HG03039 (cell line): ENCODE measurements around the gene SGTB.

ENCODE experiments used
- ATAC-seq: cut with Tn5 transposase; IDR thresholded peaks from one replicate; pipeline ENCODE4 v1.9.1; 2021; ENCODE audit warnings: mild to moderate bottlenecking, moderate library complexity; ENCODE audit not compliant: unreplicated experiment

Gene SGTB, protein sequence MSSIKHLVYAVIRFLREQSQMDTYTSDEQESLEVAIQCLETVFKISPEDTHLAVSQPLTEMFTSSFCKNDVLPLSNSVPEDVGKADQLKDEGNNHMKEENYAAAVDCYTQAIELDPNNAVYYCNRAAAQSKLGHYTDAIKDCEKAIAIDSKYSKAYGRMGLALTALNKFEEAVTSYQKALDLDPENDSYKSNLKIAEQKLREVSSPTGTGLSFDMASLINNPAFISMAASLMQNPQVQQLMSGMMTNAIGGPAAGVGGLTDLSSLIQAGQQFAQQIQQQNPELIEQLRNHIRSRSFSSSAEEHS

DNA sequence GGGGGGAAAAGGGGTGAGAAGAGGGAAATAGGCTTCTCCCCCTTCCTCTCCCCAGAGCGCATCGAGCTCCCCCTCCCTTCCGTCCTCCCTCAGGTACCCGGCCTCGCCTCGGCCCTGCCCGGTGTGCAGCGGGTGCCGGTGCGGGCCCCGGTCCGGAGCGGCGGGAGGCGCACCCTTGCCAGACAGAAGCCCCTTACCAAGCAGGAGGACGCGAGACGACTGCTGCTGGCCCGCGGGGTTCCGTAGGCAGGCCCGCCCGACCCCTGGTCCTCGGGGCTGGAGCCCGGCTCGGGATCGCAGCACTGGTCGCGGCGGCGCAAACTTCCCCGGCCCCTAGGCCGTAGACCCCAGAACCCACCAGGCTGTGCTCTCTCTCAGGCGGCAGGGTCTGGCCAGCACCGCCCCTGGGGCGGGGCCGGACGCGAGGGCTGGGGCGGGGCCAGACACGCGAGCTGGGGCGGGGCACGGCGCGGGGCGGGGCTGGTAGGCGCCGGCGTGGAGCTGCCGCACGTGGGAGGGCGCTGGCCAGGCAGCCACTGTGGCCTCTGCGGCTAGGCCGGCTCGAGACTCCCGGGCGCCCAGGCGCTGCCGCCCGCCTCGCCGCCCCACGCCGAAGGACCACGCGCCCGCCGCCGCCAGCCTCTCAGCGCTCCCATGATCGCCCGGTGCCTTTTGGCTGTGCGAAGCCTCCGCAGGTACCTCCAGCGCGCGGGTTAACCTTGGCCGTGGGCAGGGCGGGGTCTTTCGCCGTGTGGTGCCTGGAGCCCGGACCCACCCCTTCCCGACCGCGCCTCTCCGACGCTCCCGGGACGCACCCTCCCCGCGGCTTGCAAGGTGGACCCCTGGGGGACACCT lies at the start of gene SGTB, which contains the start of gene NLN:
Gene SGTB, minus strand, starts transcription at position 390 of the 855 bp plus-strand sequence. CDS start 1,302 bp downstream, outside the sequence.
Gene NLN, plus strand, starts transcription at position 486 of the 855 bp plus-strand sequence. Its CDS starts 169 bp downstream, at position 655.
- peak; percentile 91 for ATAC-seq

DNA sequence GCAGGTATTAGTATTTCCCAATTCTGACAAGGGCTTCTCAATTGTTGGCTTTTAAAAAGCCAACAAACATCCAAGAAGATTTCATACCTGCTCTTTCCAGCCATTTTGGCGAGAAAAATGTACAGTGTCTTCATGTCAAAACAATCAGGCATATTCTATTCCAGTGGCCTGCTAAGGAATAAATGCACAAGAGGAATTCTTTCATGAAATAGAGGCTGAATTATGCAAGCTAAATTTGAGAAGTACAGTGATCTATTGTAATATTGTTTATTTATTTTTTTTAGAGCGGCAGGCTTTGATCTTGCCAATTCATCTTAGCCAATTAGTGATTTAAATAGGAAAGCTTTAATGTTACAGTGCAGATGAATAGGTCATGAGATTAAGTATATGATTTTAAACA lies 49.4 kb upstream of the SGTB start:
- no peak for ATAC-seq

DNA sequence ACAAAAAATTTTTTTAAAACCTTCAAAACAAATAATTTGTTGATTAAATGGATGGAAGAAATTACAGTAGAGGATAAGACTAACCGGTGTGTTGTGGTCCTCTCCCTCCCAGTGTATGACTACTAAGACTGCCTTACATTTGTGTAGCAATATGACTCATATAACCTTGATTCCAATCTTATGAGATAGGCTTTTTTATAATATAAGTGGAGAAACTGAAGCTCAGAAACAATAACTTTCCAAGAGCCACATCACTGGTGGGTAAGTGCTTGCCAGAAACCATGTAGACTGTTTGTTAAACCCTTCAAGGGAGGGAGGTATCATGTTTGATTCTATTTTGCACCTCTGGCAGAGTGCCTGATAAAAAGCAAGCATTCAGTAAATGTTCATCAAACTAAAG lies 47.6 kb upstream of the SGTB start:
- no peak for ATAC-seq

DNA sequence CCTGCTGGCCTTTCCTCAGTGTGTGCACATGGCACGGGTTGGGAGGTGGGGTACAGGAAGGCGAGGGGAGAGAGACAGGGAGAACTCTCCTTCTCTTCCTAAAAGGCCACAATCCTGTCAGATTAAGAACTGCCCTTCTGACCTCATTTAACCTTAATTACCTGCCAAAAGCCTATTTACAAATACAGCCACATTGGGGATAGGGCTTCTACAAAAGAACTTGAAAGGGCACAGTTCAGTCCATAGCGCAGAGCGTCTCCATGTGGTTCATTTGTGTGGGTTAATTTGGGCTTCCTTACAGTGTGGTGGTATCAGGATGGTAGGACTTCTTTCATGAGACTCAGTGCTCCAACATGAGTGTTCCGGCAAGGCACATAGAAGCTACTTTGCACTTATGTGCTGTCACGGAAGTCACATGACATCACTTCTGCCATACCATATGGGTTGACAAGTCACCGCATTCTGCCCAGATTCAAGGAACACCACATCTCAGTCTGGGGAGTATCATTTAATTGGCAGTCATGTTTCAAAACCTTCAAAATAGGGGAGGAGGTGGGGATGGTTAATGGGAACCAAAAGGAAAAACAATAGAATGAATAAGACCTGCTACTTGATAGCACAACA lies 46.9 kb upstream of the SGTB start:
- no peak for ATAC-seq

DNA sequence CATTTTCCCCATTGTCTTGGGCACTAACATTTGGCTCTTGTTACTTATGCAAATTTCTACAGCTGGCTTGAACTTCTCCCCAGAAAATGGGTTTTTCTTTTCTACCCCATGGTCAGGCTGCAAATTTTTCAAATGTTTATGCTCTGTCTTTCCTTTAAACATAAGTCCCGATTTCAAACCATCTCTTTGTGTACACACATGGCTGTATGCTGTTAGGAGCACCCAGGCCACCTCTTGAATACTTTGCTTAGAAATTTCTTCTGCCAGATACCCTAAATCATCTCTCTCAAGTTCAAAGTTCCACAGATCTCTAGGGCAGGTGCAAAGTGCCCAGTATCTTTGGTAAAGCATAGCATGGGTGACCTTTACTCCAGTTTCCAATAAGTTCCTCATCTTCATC lies 45.7 kb upstream of the SGTB start:
- ATAC-seq = no peak

DNA sequence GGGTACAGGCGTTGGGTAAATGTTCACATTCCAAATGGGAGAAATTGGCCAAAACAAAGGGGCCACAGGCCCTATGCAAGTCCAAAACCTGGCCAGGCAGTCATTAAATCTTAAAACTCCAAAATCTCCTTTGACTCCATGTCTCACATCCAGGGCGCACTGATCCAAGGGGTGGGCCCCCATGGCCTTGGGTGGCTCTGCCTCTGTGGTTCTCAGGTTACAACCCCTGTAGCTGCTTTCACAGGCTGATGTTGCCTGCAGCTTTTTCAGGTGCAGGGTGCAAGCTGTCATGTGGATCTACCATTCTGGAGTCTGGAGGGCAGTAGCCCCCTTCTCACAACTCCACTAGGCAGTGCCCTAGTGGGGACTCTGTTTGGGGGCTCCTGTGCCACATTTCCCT lies 44.9 kb upstream of the SGTB start:
- ATAC-seq = no peak

DNA sequence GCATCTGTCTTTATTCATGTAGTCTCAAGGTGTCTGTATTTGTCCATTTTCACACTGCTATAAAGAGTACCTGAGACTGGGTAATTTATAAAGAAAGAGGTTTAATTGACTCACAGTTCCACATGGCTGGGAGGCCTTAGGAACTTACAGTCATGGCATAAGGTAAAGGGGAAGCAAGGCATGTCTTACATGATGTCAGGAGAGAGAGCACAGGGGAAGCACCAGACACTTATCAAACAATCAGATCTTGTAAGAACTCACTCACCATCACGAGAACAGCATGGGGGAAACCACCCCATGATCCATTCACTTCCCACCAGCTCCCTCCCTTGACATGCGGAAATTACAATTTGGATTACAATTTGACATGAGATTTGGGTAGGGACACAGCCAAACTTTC lies 44.3 kb upstream of the SGTB start:
- no peak for ATAC-seq

DNA sequence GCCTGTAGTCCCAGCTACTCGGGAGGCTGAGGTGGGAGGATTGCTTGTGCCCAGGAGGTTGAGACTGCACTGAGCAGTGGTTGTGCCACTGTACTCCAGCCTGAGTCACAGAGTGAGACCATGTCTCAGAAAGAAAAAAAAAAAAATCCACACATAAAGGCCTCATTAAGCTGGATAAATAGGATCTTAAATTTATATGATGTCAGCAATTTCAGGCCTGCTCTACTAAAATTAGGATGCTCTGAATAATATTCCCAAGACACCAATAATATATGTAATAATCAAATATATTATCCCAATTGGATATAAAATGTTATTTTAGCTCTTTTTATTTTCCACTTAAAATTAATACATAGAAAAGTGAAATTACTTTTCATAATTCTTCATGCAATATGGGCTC lies 43.7 kb upstream of the SGTB start:
- ATAC-seq = no peak

DNA sequence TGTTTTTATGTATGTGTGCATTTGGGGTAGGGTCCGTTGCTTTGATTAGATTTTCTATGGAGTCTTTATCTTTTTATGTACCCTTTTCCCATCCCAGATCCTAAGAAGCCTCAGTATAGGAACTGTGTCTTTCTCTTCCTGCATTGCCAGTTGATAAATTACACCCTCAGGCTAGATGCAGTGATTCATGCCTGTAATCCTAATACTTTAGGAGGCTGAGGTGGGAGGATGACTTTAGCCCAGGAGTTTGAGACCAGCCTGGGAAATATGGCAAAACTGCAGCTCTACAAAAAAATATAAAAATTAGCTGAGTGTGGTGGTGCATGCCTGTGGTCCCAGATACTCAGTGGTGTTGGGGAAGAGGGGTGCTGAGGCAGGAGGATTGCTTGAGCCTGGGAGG lies 40.3 kb upstream of the SGTB start:
- ATAC-seq = no peak

DNA sequence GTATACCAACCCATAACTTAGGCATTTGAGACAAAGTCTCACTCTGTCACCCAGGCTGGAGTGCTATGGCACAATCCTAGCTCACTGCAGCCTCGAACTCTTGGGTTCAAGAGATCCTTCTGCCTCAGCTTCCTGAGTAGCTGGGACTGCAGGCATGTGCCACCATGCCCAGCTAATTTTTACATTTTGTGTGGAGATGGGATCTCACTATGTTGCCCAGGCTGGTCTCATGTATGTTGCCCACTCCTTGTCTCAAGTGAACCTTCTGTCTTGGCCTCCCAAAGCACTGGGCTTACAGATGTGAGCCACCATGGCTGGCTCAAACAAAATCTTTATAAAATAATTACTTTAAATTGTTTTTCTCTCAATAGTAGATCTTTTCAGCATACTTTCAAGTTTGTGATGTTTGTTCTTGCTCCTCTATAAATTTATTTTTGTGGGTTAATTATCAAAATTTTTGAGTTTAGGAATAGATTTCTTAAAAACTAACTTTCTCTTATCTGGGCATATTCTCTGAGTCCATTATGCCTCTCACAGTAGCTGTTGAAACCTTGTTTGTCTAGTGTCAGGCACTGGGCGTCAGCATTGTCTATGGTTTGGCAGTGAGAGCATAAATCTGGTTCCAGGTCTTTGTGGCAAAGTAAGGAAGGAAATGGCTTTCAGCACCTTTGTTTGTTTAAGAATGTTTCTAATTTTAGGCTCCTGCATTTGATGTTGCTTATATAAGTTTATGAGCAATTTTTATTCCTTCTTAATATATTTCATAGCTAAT lies 38.8 kb upstream of the SGTB start:
- ATAC-seq = no peak

DNA sequence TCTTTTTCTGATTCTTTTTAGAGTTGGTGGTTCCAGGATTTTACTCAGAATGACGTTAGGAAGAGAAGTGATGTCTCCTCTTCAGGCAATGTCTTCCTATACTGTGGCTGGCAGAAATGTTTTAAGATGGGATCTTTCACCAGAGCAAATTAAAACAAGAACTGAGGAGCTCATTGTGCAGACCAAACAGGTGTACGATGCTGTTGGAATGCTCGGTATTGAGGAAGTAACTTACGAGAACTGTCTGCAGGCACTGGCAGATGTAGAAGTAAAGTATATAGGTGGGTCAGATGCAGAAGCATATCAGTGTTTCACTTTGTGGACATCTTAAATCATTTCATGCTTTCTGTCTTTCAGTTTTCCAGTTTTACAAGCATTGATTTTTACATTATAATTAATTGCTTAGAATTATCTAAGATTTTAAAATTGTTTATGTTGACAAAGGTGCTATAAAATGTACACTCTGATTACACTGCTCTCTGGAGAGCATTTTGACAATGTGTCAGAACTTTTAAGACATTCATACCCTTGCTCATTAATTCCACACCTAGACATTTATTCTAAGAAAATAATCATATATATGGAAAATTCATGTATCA lies 36.7 kb upstream of the SGTB start:
- no peak for ATAC-seq

DNA sequence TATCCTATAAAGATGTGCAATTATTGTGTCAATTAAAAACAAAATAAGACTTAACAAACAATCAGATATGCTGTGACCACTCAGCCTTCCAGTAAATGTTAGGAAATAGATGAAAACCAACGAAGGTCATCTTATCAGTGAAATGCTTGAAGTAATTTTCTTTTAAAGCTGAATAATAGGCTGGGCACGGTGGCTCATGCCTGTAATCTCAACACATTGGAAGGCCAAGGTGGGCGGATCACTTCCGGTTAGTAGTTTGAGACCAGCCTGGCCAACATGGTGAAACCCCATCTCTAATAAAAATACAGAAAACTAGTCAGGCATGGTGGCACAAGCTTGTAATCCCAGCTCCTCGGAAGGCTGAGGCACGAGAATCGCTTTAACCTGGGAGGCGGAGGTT lies 31.3 kb upstream of the SGTB start:
- ATAC-seq = no peak

DNA sequence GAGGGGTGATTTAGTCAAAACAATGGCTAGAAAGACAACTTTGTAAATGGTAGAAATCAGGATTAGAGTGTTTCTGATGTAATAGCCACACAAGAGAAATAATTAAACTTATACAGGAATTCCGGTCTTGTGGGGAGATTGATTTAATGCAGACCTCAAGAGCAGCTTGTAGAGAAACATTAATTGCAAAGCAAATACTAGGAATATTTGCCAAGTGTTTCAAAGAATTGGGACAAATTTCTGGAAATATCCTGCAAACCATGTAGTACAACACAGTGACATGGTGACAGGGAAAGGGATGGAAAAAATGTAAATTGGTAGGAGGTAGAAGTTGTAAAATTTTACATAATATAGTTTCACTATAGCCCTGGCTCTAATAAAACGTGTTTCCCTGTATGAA lies 29.0 kb upstream of the SGTB start:
- no peak for ATAC-seq

DNA sequence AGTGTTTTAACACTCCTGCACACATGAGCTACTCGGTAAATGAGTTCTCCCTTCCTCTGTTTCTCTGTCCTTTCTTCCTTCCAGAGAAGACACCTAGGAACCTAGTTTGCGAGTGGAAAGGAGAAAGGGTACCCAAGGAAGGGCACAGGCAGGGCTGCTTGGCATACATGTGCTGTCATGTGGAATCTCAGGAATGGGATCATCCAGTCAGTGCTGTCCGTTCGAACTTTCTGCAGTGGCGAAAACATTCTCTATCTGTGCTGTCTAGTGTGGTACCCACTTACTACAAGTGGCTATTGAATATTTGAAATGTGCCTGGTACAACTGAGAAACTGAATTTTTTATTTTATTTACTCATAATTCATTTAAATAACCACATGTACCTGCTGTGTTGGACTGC lies 28.0 kb upstream of the SGTB start:
- ATAC-seq = no peak

DNA sequence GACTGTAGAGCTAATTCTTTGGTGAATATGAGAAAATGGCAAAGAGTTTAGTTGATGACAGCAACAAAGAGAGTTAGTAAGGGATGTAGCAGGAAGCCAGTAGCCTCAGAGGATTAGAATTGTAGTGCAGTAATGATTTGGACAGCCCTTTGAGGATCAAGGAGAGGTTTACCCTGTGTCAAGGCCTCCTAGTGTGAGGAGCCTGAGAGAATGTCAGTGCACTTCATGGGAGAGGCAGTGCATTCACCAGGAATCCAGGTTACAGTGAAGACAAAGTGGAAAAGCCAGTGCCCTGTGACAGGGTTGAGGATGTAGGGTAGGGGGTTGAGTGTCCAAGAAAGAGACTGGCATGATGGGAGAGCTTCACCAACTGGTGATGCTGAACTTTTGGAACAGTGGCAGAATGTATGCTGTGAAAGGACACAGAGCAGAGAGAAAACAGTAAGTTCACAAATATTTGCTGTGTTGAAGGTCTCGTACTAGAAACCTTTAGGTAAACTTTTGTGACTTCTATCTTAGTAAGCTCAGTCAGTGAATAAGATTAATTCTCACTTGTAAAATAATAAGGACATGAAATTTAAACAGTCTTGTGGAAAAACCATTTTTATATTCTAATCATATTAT lies 27.4 kb upstream of the SGTB start:
- ATAC-seq = no peak

DNA sequence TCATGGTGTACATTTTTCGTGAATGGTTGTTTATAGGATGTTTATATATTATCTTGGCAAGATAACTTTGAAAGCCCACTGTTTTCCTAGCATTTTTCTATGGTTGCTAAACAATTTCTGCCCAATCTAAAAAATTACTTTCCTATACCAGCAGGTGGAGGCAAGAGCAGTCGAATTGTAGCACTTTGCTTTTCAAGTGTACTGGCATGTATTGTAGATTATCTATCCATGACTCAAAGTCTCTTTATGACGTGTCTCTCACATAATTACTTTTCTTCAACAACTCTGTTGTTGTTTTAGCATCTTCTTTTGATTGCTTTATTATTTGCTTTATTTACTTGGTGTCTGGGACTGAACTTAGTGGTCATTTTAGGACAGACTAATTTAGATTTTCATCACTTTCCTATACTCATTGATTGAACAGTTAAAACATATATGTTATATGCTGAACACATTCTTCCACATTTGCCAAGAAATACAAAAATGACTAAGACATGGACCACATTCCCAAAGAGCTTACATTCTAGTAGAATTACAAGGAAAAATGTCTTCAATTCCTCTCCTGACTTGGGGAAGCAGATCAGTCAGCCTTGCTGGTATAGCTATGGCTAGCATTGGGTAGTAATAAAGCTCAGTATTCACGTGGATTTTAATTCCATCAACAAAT lies 20.8 kb upstream of the SGTB start:
- peak; percentile 76 for ATAC-seq

DNA sequence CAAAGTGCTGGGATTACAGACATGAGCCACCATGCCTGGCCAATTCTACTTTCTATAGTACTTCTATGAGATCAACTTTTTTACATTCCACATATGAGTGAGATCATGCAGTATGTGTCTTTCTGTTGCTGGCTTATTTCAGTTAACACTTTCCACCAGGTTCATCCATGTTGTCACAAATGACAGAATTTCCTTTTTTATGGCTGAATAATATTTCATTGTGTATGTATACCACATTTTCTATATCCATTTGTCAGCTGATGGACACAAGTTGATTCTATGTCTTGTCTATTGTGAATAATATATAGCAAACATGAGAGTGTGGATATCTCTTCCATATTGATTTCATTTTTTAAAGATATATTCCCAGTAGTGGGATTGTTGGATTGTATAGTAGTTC lies 17.3 kb upstream of the SGTB start:
- ATAC-seq = no peak

DNA sequence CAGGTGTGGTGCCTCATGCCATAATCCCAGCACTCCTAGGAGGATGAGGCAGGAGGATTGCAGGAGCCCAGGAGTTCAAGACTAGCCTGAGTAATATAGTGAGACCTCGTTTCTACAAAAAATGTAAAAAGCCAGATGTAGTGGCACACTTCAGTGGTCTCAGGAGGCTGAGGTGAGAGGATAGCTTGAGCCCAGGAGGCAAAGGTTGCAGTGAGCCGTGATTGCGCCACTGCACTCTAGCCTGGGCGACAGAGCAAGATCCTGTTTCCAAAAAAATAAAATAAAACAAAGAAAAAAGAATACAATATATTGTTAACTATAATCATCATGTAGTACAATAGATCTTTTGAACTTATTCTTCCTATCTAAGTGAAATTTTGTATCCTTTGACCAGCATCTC lies 16.4 kb upstream of the SGTB start:
- no peak for ATAC-seq

DNA sequence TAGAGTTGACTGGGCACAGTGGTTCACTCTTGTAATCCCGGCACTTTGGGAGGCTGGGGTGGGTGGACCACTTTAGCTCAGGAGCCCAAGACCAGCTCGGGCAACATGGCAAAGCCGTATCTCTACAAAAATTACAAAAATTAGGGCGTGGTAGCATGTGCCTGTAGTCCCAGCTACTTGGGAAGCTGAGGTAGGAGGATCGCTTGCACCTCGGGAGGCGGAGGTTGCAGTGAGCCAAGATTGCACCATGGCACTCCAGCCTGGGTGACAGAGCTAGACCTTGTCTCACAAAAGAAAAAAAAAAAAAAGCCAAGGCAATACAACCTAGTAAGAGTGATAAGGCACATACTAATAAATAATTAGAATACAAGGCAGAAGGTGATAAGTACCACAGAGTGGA lies 15.9 kb upstream of the SGTB start:
- ATAC-seq = no peak

DNA sequence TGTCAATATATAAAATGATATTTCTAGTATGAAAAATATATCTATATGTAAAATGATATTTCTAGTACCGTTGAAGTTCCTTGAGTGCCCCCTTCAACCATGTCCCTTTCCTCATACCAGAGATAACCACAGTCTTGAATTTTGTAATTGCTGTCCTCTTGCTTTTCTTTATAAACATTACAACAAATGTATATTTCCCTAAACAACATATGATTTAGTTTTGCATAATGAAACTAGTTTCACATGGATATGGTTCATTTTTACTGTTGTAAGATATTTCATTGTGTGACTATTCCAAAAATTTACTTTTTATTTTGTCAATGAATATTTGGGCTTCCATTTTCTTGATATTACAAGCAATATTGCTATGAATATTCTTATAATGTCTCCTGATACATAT lies 14.1 kb upstream of the SGTB start:
- ATAC-seq = no peak
